Thymus (tissue), 11 donors: ENCODE measurements around the gene CDK2. TPM values are rescaled to one million over a fixed set of nuclear protein-coding genes. Genes with fewer than 3 reads are reported as not detected.
"Not testable (repeated sequence)": the region's sequence is repeated elsewhere in the genome, so short reads cannot be mapped to it uniquely, and the experiment has no call there.

Experiments
- DNase-seq, 9 donors: peaks; one replicate each; pipeline ENCODE4 v3.0.0-alpha.2; 2013; ENCODE audit warnings: low spot score in 9 of 9, low read depth in 6 of 9, missing footprints in 1 of 9
- H3K27ac ChIP-seq, 2 donors: one replicate each; pipeline ENCODE4 v1.5.1; 2013; ENCODE audit warnings: control low read depth in 1 of 2, low read depth in 1 of 2, low read length in 1 of 2, mild to moderate bottlenecking in 1 of 2, moderate library complexity in 1 of 2
- H3K27me3 ChIP-seq, 2 donors: one replicate each; pipeline ENCODE4 v1.5.1; 2013; ENCODE audit warnings: low read length in 1 of 2; ENCODE audit not compliant: control insufficient read depth in 2 of 2, insufficient read depth in 1 of 2
- H3K36me3 ChIP-seq, 2 donors: one replicate each; pipeline ENCODE4 v1.5.1; 2013; ENCODE audit warnings: low read length in 1 of 2, mild to moderate bottlenecking in 1 of 2, moderate library complexity in 1 of 2; ENCODE audit not compliant: control insufficient read depth in 2 of 2, insufficient read depth in 2 of 2
- H3K4me1 ChIP-seq, 2 donors: one replicate each; pipeline ENCODE4 v1.5.1; 2013; ENCODE audit warnings: low read length in 2 of 2; ENCODE audit not compliant: control insufficient read depth in 2 of 2, insufficient read depth in 2 of 2
- H3K4me3 ChIP-seq, 2 donors: one replicate each; pipeline ENCODE4 v1.5.1; 2013; ENCODE audit warnings: low read length in 2 of 2, control low read depth in 1 of 2, mild to moderate bottlenecking in 1 of 2
- H3K9me3 ChIP-seq, 2 donors: one replicate each; pipeline ENCODE4 v1.5.1; 2013; ENCODE audit warnings: low read length in 1 of 2, mild to moderate bottlenecking in 1 of 2; ENCODE audit not compliant: control insufficient read depth in 2 of 2, insufficient read depth in 1 of 2
- WGBS: extraction: QIAGEN DNeasy Blood & Tissue Kit; methylation state at CpG from one replicate; pipeline ENCODE4 v1.1.7; 2013; 5-methylcytosine and 5-hydroxymethylcytosine counted together
- polyA plus RNA-seq: library from polyadenylated mRNA; stranded (reverse); fragments of 200-250 nt; gene quantifications from one replicate; pipeline ENCODE4 v1.2.3, GENCODE V29; 2013
- total RNA-seq: library from RNA; stranded (reverse); fragments of 120-200 nt; gene quantifications from one replicate; pipeline ENCODE4 v1.2.4, GENCODE V29; 2013
- donor health status: healthy.

Gene CDK2
- total and polyA plus RNA-seq, 2 donors, result 22.3 to 67.2 TPM

GRCh38 chr12:55983232-55983842 is 16.7 kb downstream of the CDK2 start:
- 92% methylated on average over 4 of the region's 4 CpGs for WGBS
- H3K27me3 ChIP-seq, result no peaks in the 10 kb centered on the region
- H3K4me1 ChIP-seq, result peaks cover 0 to 3% of the 10 kb centered on the region in 2 donors
- DNase-seq, result no peak
- H3K27ac ChIP-seq, result no peak overlapping the region
- no peaks in the 10 kb centered on the region for H3K9me3 ChIP-seq
- no peak overlapping the region for H3K4me3 ChIP-seq
- H3K36me3 ChIP-seq, result peaks cover 39 to 68% of the 10 kb centered on the region in 2 donors

GRCh38 chr12:55984861-55985260 is 18.2 kb downstream of the CDK2 start:
- no peak overlapping the region for H3K27ac ChIP-seq
- peaks cover 53 to 77% of the 10 kb centered on the region in 2 donors for H3K36me3 ChIP-seq
- peaks cover 0 to 3% of the 10 kb centered on the region in 2 donors for H3K4me1 ChIP-seq
- no peaks in the 10 kb centered on the region for H3K9me3 ChIP-seq
- no peak for DNase-seq
- H3K4me3 ChIP-seq, result no peak overlapping the region
- WGBS, result 93% methylated on average over 2 of the region's 2 CpGs
- H3K27me3 ChIP-seq, result no peaks in the 10 kb centered on the region

- H3K36me3 ChIP-seq, result peaks cover 56 to 79% of the 10 kb centered on the region in 2 donors
- H3K27ac ChIP-seq, result no peak overlapping the region
- WGBS, result 97% methylated on average over 4 of the region's 4 CpGs
- H3K9me3 ChIP-seq, result no peaks in the 10 kb centered on the region
- peaks cover 0 to 3% of the 10 kb centered on the region in 2 donors for H3K4me1 ChIP-seq
- H3K4me3 ChIP-seq, result no peak overlapping the region
- no peaks in the 10 kb centered on the region for H3K27me3 ChIP-seq
- DNase-seq, result no peak
Measured at GRCh38 chr12:55985341-55985740, 18.7 kb downstream of the CDK2 start.

- not testable (repeated sequence) for H3K9me3 ChIP-seq, H3K27ac ChIP-seq, H3K27me3 ChIP-seq, H3K4me3 ChIP-seq, DNase-seq, H3K4me1 ChIP-seq
- peaks cover 57 to 79% of the 10 kb centered on the region in 2 donors for H3K36me3 ChIP-seq
- 98% methylated on average over 7 of the region's 7 CpGs for WGBS
Measured at GRCh38 chr12:55985976-55986375, 19.3 kb downstream of the CDK2 start.

GRCh38 chr12:55991110-55991509 is 24.5 kb downstream of the CDK2 start:
- 97% methylated on average over 3 of the region's 3 CpGs for WGBS
- H3K36me3 ChIP-seq, result peaks cover 69 to 81% of the 10 kb centered on the region in 2 donors

GRCh38 chr12:55993230-55993853 is 26.7 kb downstream of the CDK2 start:
- WGBS, result 97% methylated on average over 4 of the region's 4 CpGs
- peaks cover 2 to 14% of the 10 kb centered on the region in 2 donors for H3K27me3 ChIP-seq
- no peaks in the 10 kb centered on the region for H3K9me3 ChIP-seq
- H3K27ac ChIP-seq, result no peak overlapping the region
- H3K36me3 ChIP-seq, result peaks cover 60 to 64% of the 10 kb centered on the region in 2 donors
- H3K4me3 ChIP-seq, result no peak overlapping the region
- H3K4me1 ChIP-seq, result peaks cover 2 to 11% of the 10 kb centered on the region in 2 donors
- no peak for DNase-seq

More at GRCh38 chr12:55991110-55991509, 24.5 kb downstream of the CDK2 start:
- Histone ChIP-seq H3K4me3 (no peak overlapping the region), H3K27me3 (no peaks in the 10 kb centered on the region), H3K27ac (no peak overlapping the region), H3K9me3 (no peaks in the 10 kb centered on the region), H3K4me1 (no peaks in the 10 kb centered on the region)
- no peak for DNase-seq

- peaks cover 40 to 44% of the 10 kb centered on the region in 2 donors for H3K36me3 ChIP-seq
Measured at GRCh38 chr12:55995366-55995765, 28.7 kb downstream of the CDK2 start.

GRCh38 chr12:55996201-55996714 is 29.6 kb downstream of the CDK2 start:
- Histone ChIP-seq H3K27ac (no peak overlapping the region), H3K36me3 (peaks cover 31 to 35% of the 10 kb centered on the region in 2 donors), H3K9me3 (no peaks in the 10 kb centered on the region), H3K4me3 (peak overlapping the region in 1 of 2 donors; percentile 7), H3K27me3 (peaks cover 2 to 14% of the 10 kb centered on the region in 2 donors), H3K4me1 (peaks cover 2 to 11% of the 10 kb centered on the region in 2 donors)
- DNase-seq, result peak in 6 of 9 donors; percentile 52 to 81 (median 66)
- 38% methylated on average over 14 of the region's 14 CpGs for WGBS

More at GRCh38 chr12:55995366-55995765, 28.7 kb downstream of the CDK2 start:
- no peak for DNase-seq
- 97% methylated on average over 8 of the region's 8 CpGs for WGBS
- no peak overlapping the region for H3K27ac ChIP-seq
- H3K27me3 ChIP-seq, result peaks cover 2 to 14% of the 10 kb centered on the region in 2 donors
- H3K4me1 ChIP-seq, result peaks cover 2 to 11% of the 10 kb centered on the region in 2 donors
- H3K4me3 ChIP-seq, result no peak overlapping the region
- no peaks in the 10 kb centered on the region for H3K9me3 ChIP-seq
